Inferior parietal cortex (tissue), 1 donor: ENCODE data around the gene TMEM125.
A peak's percentile ranks its signal among the peaks of the same experiment; 100 is the strongest.

Source experiments
- DNase-seq: peaks from one replicate; pipeline ENCODE4 v3.0.0-alpha.2; 2016; ENCODE audit errors: extremely low spot score

TMEM125 gene

DNA sequence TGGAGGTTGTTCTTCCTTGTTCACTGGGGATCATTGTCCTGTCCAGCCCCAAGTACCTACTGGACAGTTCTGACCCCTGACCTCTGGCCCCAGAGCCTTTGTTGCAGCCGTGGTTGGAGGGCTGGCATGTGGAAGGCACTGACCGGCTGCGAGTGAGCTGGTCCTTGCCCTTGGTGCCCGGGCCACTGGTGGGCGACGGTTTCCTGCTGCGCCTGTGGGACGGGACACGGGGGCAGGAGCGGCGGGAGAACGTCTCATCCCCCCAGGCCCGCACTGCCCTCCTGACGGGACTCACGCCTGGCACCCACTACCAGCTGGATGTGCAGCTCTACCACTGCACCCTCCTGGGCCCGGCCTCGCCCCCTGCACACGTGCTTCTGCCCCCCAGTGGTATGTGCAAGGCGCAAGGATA lies 42.4 kb downstream of the TMEM125 start:
- no peak for DNase-seq

GRCh38 chr1:43312663-43313515 lies 43.1 kb downstream of the TMEM125 start:
- no peak for DNase-seq

GRCh38 chr1:43313771-43314170 lies 44.0 kb downstream of the TMEM125 start:
- no peak for DNase-seq

DNA sequence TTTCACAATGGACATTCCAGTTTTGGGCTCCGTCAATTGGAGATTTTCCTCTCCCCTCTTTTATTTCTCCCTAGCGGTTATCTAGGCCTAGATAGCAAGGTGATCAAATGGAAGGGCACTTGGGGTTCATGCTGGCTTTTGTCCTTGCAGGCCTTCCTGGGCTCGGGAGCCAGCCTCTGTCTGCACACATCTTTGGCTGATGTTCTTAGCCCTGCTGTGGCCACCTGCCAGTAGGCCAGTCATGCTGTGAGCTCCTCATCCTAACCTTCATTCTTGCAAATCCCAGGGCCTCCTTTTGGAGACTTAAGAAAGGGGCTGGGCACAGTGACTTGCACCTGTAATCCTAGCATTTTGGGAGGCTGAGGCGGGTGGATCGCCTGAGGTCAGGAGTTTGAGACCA lies 44.5 kb downstream of the TMEM125 start:
- no peak for DNase-seq

GRCh38 chr1:43315481-43315880 lies 45.7 kb downstream of the TMEM125 start:
- DNase-seq: peak; percentile 64

GRCh38 chr1:43315963-43316737 lies 46.4 kb downstream of the TMEM125 start:
- no peak for DNase-seq

DNA sequence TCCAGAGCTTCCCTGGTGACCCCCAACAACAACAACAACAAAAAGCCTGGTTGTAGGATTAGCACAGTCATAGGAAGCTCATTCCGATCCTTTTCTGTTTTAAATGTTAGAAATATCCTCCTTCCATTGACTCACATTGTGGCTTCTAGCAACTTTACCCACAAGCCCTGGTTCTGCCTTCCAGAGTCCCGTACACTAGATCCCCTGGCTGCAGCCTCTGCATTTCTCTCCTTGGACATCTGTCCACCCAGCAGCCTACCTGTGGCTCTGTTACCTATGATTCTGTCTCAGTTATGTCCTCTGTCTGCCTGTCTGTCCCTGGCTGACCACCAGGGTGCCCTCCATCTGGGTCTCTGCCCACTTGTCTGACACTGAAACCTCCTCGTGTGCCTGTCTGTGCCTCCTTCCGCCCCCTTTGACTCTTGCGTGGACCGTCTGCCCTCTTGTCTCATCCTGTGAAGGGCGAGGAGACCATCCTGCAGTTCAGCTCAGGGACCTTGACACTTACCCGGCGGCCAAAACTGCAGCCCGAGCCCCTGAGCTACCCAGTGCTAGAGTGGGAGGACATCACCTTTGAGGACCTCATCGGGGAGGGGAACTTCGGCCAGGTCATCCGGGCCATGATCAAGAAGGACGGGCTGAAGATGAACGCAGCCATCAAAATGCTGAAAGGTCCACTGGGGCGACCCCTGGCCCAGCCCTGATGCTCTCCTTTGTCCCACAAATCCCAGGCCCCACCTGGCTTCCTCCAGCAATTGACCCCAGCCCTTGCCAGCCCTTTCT lies 47.1 kb downstream of the TMEM125 start:
- no peak for DNase-seq

DNA sequence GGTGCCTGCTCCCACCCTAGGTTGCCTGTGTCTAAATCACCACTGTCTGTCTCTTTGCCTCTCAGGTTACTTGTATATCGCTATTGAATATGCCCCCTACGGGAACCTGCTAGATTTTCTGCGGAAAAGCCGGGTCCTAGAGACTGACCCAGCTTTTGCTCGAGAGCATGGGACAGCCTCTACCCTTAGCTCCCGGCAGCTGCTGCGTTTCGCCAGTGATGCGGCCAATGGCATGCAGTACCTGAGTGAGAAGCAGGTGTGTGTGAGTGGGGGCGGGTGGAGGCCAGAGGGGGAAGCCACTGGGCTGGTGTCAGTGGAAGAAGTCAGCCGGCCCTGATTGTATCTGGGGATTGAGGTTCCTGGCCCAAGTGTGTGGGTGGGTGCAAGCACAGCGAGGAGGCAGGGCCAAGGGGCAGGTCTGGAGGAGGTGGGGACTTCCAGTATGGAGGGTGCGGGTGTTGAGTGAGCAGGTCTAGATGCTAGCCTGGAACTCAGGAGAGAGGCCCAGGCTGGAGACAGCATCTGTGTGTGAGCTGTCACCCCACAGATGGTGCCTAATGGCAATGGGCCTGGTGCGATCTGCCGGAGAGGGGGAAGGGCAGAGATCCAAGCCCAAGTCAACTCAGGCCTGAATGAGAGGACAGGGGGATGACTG lies 48.2 kb downstream of the TMEM125 start:
- peak; percentile 53 for DNase-seq

GRCh38 chr1:43318831-43319230 lies 49.0 kb downstream of the TMEM125 start:
- DNase-seq: no peak

- DNase-seq: no peak
Measured at GRCh38 chr1:43319288-43319687, 49.5 kb downstream of the TMEM125 start.

DNA sequence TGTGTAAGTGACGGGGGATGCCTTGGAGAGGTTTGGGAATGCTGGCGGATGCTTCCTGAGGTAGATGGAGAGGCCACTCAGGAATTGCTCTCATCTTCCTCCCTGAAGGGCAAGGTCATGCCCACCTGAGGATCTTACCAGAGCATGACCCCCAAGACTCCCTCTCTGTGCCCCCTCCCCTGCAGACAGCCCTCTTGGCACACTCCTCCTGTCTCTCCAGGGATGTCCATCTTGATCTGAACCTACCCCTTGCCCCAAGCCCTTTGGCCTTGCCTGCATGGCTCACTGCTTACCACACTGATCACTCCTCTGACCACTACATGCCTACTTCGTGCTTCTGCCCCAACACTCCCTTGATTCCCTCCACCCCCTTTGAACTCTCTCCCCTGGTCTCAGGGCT lies 50.0 kb downstream of the TMEM125 start:
- no peak for DNase-seq

DNA sequence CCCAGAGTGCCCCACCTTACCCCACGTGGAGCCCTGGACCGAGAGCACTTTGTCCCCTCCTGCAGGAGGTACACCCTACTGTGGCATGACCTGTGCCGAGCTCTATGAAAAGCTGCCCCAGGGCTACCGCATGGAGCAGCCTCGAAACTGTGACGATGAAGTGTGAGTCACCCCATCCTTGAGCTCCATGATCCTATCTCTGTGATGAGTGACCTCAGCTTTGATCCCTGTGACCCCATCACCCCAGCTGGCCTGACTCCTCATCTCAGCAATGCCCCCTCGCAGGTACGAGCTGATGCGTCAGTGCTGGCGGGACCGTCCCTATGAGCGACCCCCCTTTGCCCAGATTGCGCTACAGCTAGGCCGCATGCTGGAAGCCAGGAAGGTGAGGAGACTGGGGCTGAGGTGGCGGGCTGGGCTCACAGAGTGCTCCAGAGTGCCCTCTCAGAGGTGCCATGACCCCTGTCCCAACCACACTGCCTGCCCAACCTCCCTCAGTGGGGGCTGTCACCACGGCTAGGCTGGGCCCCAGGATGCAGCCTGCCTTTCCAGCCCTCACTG lies 51.6 kb downstream of the TMEM125 start:
- DNase-seq: no peak

DNA sequence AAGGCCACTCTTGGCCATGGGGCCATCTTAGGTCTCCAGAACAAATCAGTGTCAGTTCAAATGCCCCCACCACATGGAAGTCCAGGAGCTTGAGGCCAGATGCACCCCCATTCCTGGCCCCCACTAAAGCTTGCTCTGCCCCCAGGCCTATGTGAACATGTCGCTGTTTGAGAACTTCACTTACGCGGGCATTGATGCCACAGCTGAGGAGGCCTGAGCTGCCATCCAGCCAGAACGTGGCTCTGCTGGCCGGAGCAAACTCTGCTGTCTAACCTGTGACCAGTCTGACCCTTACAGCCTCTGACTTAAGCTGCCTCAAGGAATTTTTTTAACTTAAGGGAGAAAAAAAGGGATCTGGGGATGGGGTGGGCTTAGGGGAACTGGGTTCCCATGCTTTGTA lies 52.7 kb downstream of the TMEM125 start:
- DNase-seq: no peak
